T-helper 22 cell (primary cell): ENCODE data around the gene SMYD3.
"Not testable (repeated sequence)": the region's sequence is repeated elsewhere in the genome, so short reads cannot be mapped to it uniquely, and the experiment has no call there.

Experiments
- DNase-seq: peaks from one replicate; pipeline ENCODE4 v3.0.0-alpha.2; 2020; ENCODE audit warnings: low read depth

Gene SMYD3

GRCh38 chr1:245832771-245833527, 674.1 kb downstream of the SMYD3 start:
- DNase-seq: no peak

DNA sequence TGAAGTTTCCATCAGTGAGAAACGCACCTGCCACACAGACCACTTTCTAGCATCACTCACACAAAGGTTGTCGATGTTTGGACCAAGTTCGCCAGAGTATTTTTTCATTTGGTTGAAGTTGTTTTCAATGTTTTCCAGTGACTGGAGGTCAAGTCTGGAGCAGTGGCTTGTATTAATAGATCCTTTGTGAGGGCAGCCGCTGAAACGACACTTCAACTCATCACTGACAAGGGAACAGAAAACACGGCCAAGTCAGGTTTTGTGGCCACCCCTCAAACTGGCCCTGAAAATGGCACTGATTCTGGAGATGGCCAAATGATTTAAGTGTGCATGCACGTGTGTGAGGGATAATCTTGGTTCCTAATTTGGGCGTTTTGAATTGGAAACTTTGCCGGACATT, 675.6 kb downstream of the SMYD3 start:
- no peak for DNase-seq

- no peak for DNase-seq
These were observed 677.3 kb downstream of the SMYD3 start for GRCh38 chr1:245829826-245830225.

- DNase-seq: no peak
These were observed 677.9 kb downstream of the SMYD3 start for GRCh38 chr1:245829194-245829593.

GRCh38 chr1:245827301-245827700, 679.8 kb downstream of the SMYD3 start:
- no peak for DNase-seq

DNA sequence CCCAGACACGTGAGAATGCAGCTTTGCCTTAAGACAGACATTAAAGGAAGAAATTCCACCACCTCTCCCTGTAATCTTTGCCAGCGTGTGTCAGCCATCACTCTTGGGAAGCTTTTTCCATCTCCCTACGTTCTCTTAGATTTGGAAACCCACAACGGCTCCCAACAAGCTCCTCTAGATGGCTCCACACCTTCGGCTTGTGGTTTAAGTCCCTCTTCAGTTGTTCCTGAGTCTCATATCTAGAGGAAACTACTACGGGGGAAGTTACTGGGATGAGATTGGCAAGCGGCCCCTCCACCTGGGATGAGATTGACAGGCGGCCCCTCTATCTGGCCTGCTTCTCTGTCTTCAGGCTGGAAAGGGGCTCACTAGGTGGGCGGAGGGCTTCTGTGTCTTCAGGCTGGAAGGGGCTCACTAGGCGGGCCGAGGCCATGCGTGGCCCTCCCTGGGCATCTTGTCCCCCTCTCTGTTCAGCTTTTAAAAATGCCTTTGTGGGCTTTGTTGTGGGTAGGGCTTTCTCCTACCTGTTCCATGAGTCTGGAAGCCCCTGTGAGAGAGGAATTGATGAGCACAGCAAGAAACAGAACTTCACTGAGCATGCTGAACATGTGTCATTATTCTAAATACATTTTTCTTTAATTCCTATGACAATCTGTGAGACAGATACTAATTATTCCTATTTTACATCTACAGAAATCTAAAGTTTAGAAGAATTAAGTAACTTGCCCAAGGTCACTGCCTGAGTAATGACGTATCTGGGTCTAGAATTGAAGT, 681.8 kb downstream of the SMYD3 start:
- DNase-seq: no peak

GRCh38 chr1:245823408-245824147, 683.5 kb downstream of the SMYD3 start:
- no peak for DNase-seq

DNA sequence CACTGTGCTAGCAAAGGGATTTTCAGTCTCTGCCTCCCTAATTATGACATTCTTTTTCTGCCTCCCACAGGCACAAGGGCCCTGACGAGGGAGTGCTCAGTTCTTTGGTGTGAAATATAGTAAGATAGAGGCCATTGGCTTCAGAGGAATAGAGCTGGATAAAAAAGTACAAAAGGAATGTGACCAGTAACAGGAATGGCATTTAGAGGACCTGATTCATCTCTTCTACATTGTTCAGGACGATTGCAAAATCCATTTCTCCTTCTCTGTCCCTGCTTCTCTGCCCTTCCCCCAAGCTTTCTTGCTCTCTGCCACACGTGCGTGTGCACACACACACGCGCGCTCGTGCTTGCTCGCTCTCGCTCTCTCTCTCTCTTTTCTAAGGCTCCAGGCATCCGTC, 684.1 kb downstream of the SMYD3 start:
- no peak for DNase-seq

DNA sequence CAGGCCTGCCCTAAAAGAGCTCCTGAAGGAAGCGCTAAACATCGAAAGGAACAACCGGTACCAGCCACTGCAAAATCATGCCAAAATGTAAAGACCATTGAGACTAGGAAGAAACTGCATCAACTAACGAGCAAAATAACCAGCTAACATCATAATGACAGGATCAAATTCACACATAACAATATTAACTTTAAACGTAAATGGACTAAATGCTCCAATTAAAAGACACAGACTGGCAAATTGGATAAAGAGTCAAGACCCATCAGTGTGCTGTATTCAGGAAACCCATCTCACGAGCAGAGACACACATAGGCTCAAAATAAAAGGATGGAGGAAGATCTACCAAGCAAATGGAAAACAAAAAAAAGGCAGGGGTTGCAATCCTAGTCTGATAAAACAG, 688.7 kb downstream of the SMYD3 start:
- DNase-seq: not testable (repeated sequence)

- not testable (repeated sequence) for DNase-seq
These were observed 690.6 kb downstream of the SMYD3 start for GRCh38 chr1:245816496-245816895.

DNA sequence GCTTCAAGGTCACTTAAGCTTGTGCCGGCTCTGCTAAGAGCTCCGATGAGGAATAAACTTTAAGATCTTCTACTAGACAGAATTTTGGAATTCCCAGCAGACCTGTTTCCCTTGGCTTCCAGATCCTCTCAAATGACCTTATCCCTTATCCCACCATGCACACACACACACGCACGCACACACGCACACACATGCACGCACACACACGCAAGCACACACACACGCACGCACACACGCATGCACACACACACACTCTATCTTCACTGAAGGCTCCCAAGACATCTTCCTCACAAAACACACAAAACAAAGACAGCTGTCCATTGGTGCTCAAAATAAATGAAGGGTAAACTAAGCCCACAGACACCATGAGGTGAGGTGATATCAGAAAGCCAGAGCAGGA, 692.4 kb downstream of the SMYD3 start:
- no peak for DNase-seq

GRCh38 chr1:245812278-245812677, 694.8 kb downstream of the SMYD3 start:
- no peak for DNase-seq

DNA sequence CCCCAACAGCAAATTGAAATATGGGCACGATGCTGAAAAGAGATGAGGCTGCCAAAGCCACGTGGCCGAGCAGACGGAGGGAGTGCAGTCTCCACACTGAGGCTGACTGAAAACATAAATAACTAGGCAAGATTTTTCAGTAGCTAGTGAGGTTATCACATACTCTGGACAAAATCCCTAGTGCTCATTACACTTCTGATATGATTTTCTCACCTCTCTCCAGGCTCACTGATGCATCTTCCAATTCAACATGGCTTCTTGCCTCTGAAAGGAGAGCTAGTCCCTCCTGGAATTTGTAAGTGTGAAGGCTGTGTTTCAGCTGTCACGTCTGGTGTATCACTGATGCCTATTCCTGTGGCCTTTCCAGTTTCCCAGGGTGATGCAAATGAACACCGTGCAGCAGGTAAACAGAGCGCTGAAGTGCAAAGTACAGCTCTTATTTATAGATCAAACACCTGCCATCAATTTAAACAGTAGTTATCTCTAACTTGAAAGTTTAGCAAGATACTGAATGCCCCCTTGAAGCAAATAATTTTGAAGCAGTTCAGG, 696.2 kb downstream of the SMYD3 start:
- DNase-seq: no peak

DNA sequence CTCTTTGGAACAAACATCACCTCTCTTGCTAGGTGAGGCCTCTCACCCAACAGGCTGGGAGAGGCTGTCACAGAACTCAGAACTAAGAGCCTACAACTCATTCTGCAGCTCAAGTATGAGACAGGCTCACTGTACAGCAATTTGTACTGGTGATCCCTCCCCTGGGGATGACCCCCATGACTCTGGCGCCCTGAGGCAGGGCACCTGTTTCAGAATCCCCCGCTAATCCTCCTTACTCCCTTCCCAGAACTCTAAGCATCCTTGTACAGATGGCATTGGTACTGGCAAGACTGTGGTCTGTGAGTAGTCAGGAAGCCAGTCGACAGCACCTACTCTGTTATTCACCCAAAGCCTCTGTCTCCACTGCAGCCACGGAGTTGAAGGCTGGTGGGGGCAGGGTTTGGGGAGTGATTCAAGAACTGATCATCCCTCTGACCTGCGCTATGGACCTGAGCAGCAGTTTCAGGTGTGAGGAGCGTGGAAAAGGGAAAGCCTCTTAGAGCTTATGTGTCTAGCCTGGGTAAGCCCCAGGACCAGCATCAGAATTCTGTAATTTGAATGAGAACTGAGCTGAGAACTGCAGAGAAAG, 696.8 kb downstream of the SMYD3 start:
- DNase-seq: no peak

- DNase-seq: no peak
These were observed 697.7 kb downstream of the SMYD3 start for GRCh38 chr1:245809361-245809760.

DNA sequence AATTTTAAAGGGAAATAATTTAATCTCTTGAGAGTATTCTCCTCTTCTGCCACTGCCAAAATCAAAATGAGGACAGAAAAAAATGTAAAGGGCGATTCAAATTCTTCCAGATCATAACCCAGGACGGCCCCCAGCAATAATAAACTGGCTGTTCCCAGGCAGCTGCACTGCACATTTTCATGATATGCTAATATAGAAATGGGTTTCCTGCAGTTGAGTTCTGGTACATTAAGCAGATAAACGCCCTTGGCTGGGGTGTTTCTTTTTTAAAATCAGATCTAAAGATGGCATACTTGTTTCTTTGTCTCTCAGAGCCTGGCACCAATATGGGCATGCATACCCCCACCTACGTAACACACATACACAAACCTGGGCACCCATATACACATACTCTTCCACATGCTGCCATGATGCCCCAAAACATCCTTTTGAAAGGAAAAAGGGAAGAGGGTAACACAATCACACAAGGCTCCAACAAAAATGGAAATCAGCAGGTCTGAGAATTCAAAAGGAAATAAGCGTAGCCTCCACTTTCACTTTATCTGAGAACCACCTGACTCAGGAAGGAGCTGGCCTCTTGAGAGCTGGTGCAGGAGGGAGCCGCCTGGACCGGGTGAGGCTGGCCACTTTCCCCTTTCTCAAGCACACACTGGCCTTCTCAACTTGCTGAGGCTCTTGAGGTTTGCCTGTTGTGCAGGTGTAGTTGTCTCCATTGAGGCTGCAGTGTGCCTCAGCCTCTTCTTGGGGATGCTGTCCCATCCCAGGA, 698.9 kb downstream of the SMYD3 start:
- DNase-seq: no peak

GRCh38 chr1:245807306-245807705, 699.8 kb downstream of the SMYD3 start:
- no peak for DNase-seq

DNA sequence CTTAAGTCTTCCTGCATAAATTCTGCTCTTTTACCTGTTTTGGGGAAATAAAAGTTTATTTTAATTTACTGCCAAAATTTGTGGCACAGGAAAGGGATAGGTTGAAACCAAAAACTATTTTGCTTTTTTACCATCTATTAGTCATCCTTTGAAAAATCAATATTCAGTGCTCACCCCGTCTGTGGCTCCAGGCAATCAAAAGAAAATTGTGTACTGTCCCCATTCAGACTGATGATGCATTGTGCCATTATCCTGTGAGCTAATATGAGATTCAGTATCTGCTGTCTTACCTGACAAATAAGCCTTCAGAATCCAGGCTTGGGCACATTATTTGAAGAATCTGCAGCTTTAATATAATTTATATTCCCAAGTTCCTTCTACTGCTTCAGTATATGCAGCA, 701.5 kb downstream of the SMYD3 start:
- DNase-seq: no peak

- no peak for DNase-seq
These were observed 702.4 kb downstream of the SMYD3 start for GRCh38 chr1:245804696-245805095.

DNA sequence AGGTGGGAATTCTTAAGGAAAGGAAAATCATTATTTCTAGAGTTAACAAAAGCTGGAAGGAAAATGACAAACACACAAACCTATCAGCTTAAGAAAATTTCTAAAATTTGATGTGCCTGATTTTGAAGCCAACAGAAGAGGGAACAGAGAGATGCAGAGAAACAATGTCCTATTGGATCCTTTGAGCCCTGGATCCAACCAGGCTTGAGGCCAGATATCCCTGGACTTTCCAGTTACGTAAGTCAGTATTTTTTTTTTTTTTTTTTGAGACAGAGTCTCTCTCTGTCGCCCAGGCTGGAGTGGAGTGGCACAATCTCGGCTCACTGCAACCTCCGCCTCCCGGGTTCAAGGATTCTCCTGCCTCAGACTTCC, 703.4 kb downstream of the SMYD3 start:
- DNase-seq: no peak

DNA sequence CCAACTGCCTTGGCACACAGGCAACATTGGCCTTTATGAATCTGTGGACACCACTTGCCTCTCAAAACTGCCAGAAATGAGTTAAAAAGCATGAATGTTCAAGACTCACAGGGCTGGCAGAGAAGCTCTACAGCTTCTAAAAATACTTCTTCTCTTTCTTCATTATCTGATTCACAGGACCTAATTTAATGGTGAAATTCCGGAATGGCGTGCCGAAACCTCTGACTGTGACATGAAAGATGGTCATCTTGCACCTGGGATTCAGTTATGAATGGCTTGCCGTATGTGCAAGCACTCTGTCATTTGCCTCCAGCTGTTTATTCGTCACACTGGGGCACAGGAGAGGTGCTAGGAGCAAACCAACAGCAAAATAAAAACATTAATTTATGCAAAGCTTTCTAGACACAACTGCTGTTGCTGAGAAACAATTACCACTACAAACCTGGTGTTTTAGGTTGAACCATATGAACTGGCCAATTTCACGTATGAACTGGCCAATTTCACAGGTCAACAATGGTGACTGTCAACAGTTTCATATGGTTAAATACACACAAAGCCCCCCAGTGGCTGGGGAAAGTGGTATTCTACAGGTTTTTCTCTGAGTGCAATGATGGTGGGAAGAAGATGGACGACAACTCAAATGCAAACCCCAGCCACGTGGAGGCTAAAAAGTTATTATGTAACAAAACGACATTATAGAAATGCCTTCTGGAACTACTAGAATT, 704.0 kb downstream of the SMYD3 start:
- DNase-seq: no peak
